GM23248 (cell line): Measurements from ENCODE around the gene ELP5.

Source experiments
- EZH2 ChIP-seq: fragments of 200-600 bp; sonication (generic); IDR thresholded peaks from 2 replicates; pipeline ENCODE4 v1.6.1; 2018; ENCODE audit warnings: antibody characterized with exemption, mild to moderate bottlenecking; ENCODE audit not compliant: insufficient read depth, poor library complexity, severe bottlenecking
- EZH2phosphoT487 ChIP-seq: fragments of 200-600 bp; sonication (generic); IDR thresholded peaks from 2 replicates; pipeline ENCODE4 v1.6.1; 2018; ENCODE audit warnings: antibody characterized with exemption, moderate library complexity, mild to moderate bottlenecking, low read depth; ENCODE audit not compliant: insufficient read depth

GRCh38 chr17:7219229-7219811 is 32.7 kb upstream of the ELP5 start:
- no peak for TF ChIP-seq EZH2phosphoT487
- TF ChIP-seq EZH2 = no peak
